Psoas muscle (tissue), 8 donors: ENCODE data around the gene RGS3. TPM values are rescaled to one million over a fixed set of nuclear protein-coding genes. Genes with fewer than 3 reads are reported as not detected.

Experiments
- ATAC-seq, 4 donors: fragments of 200-7000 bp; cut with Tn5 transposase; one replicate each; pipeline ENCODE4 v1.9.1; 2020; ENCODE audit warnings: moderate library complexity in 3 of 4, mild to moderate bottlenecking in 2 of 4
- DNase-seq, 2 donors: peaks; one replicate each; pipeline ENCODE4 v3.0.0-alpha.2; 2020
- H3K27ac ChIP-seq: fragments of 200-600 bp; one replicate; pipeline ENCODE4 v1.8.0; 2022
- H3K27me3 ChIP-seq, 3 donors: fragments of 200-600 bp in 1 of 3; one replicate each; pipeline versions ENCODE4 v1.6.1 to v1.8.0; 2013 to 2022; ENCODE audit warnings: low read length in 2 of 3, mild to moderate bottlenecking in 2 of 3, moderate library complexity in 1 of 3; ENCODE audit not compliant: insufficient read depth in 3 of 3
- H3K36me3 ChIP-seq, 2 donors: fragments of 200-600 bp in 1 of 2; one replicate each; pipeline versions ENCODE4 v1.6.1 to v1.8.0; 2013 to 2022; ENCODE audit warnings: low read depth in 1 of 2, mild to moderate bottlenecking in 1 of 2, moderate library complexity in 1 of 2; ENCODE audit not compliant: insufficient read depth in 1 of 2
- H3K4me1 ChIP-seq: fragments of 200-600 bp; one replicate; pipeline ENCODE4 v1.8.0; 2022
- H3K4me3 ChIP-seq: fragments of 200-600 bp; one replicate; pipeline ENCODE4 v1.8.0; 2022; ENCODE audit warnings: mild to moderate bottlenecking
- H3K9me3 ChIP-seq: fragments of 200-600 bp; one replicate; pipeline ENCODE4 v1.8.0; 2022
- WGBS, 3 donors: extraction: QIAGEN DNeasy Blood & Tissue Kit; methylation state at CpG; one replicate each; pipeline versions ENCODE4 v1.1.6 to v1.1.7; 2013; 5-methylcytosine and 5-hydroxymethylcytosine counted together
- intact Hi-C, 2 donors: fragments of 100-400 bp; cut with DNase I; formaldehyde crosslinking; loops; one replicate each; pipeline versions ENCODE4 v1.11.0 to v1.14.2; 2022
- polyA plus RNA-seq, 3 donors: library from polyadenylated mRNA; stranded (reverse); fragments of 200-250 nt; gene quantifications; one replicate each; pipeline ENCODE4 v1.2.3, GENCODE V29; 2013
- total RNA-seq, 4 donors: library from RNA; stranded (reverse); fragmentation: NEBNext Ultra II Directional in 2 of 4; extraction: Animal tissue kit (Norgen Biotek cat#: 25700) in 2 of 4; gene quantifications; one replicate each; pipeline versions ENCODE4 v1.2.1 to v1.2.4, GENCODE V29; 2021 to 2023
- TF ChIP-seq, protein P1 (sequence below): fragments of 200-600 bp; IDR thresholded peaks from one replicate; pipeline ENCODE4 v1.8.0; 2022; ENCODE audit warnings: antibody characterized with exemption
- donor health status: healthy with polysubstance abuse.
- donor health status: DM: no; HTN: no; CAD: no; lungs with moderate emphysema.
- donor health status: Bipolar disorder and iron deficiency.
- donor health status: healthy.
- donor health status: DM: yes; HTN: yes; CAD: no.
- donor health status: DM: no; HTN: no; CAD: no.
- donor health status: DM: no; HTN: no; CAD: no.
- donor health status: DM: yes; HTN: yes; CAD: no.

Gene RGS3
- total and polyA plus RNA-seq, 7 donors = 7.1 to 38.1 (median 14.6) TPM

GRCh38 chr9:113580041-113580953 is 116.8 kb downstream of the RGS3 start:
- no peak overlapping the region for H3K4me3 ChIP-seq
- H3K36me3 ChIP-seq = peaks cover 0 to 15% of the 10 kb centered on the region in 2 donors
- TF ChIP-seq, protein P1, sequence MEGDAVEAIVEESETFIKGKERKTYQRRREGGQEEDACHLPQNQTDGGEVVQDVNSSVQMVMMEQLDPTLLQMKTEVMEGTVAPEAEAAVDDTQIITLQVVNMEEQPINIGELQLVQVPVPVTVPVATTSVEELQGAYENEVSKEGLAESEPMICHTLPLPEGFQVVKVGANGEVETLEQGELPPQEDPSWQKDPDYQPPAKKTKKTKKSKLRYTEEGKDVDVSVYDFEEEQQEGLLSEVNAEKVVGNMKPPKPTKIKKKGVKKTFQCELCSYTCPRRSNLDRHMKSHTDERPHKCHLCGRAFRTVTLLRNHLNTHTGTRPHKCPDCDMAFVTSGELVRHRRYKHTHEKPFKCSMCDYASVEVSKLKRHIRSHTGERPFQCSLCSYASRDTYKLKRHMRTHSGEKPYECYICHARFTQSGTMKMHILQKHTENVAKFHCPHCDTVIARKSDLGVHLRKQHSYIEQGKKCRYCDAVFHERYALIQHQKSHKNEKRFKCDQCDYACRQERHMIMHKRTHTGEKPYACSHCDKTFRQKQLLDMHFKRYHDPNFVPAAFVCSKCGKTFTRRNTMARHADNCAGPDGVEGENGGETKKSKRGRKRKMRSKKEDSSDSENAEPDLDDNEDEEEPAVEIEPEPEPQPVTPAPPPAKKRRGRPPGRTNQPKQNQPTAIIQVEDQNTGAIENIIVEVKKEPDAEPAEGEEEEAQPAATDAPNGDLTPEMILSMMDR = no peak
- 50 to 66% (median 53%) methylated on average over 11 to 12 of the region's 12 CpGs for WGBS, 3 donors
- H3K9me3 ChIP-seq = no peaks in the 10 kb centered on the region
- H3K4me1 ChIP-seq = peaks cover 50% of the 10 kb centered on the region
- peak overlapping the region; percentile 69 for H3K27ac ChIP-seq
- no peaks in the 10 kb centered on the region for H3K27me3 ChIP-seq
- DNase-seq (peak; percentile 77 to 80), ATAC-seq (peak; percentile 27 to 59 (median 38))
- intact Hi-C loops = no loop called here

- intact Hi-C loops = no loop called here
- ATAC-seq = peak in 2 of 4 donors; percentile 11
- Histone ChIP-seq H3K9me3 (no peaks in the 10 kb centered on the region), H3K4me1 (peaks cover 45% of the 10 kb centered on the region), H3K27ac (peak overlapping the region; percentile 69), H3K36me3 (peaks cover 0 to 15% of the 10 kb centered on the region in 2 donors), H3K27me3 (no peaks in the 10 kb centered on the region), H3K4me3 (no peak overlapping the region)
- WGBS, 3 donors = 54 to 59% (median 55%) methylated on average over 4 of the region's 4 CpGs
- no peak for DNase-seq
- TF ChIP-seq, protein P1 = no peak
Observed at GRCh38 chr9:113580954-113581311, 117.4 kb downstream of the RGS3 start.

DNA sequence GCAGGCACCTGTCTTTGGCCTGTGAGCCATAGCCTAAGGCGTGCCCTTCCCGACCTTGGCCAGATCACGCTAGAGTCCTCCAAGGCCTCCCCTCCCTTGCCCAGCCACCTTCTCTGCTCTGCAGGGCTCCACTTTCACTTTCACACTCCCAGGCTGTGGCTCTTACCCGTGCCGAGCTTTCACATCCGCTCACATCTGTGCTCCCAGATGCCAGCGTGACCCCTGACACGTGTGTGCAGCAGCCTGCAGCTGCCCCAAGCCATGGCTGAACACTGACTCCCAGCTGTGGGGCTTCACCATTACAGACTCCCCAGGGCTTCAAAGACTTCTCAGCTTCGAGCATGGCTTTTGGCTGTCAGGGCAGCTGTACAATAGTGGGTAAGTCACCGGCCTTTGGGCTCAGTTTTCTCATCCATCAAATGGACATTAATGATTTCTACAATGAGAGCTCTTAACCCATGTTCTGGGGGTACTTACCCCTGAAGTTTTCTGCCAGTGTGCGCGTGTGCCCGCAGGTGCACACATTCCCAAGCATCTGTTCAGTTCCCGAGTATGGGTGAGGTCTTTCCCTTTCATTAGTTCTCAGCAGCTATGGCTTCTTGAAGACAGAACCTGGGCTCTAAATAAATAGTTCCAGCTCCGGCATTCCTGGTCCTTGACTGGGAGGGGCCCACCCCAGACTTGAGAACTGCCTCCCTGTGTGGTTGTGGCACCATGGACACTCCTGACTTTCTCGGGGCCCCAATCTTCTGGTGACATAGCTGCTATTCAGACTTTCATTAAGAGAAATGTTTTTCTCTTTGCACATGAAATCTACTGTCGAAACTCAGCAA is 118.6 kb downstream of the RGS3 start:
- DNase-seq = peak; percentile 73 to 86
- ATAC-seq = peak; percentile 69 to 81 (median 76)
- peaks cover 45% of the 10 kb centered on the region for H3K4me1 ChIP-seq
- H3K27me3 ChIP-seq = no peaks in the 10 kb centered on the region
- peak overlapping the region; percentile 5 for H3K4me3 ChIP-seq
- TF ChIP-seq, protein P1 = peak; percentile 19
- no peaks in the 10 kb centered on the region for H3K9me3 ChIP-seq
- H3K27ac ChIP-seq = peak overlapping the region; percentile 69
- intact Hi-C loops = no loop called here
- peaks cover 0 to 15% of the 10 kb centered on the region in 2 donors for H3K36me3 ChIP-seq
- 45 to 59% (median 47%) methylated on average over 15 to 17 of the region's 17 CpGs for WGBS, 3 donors

DNA sequence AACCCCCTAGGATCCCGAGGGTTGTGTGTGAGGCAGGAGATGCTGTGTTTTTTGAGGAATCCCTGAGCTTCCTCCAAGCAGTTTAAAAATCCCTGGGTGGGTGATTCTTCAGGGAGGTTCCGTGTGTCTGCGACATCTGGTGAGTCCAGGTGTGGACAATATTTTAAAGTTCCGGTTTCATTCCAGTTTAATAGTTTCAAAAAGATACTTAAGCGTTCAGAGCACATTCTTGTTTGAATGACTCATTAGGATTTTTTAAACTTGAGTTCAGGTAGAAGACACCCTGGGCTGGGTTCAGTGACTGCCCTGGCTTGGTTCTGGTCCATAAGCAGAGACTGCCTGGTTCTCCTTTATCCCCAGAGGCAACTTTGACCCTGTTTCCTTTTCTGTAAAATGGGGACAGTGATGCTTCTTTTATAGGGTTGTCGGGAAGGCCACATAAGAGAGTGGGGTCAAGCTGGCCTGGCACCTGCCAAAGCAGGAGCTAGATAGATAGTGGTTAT is 119.2 kb downstream of the RGS3 start:
- WGBS, 3 donors = 85 to 91% (median 88%) methylated on average over 6 of the region's 6 CpGs
- Histone ChIP-seq H3K4me3 (no peak overlapping the region), H3K36me3 (peaks cover 0 to 15% of the 10 kb centered on the region in 2 donors), H3K4me1 (peaks cover 45% of the 10 kb centered on the region), H3K27me3 (no peaks in the 10 kb centered on the region), H3K27ac (no peak overlapping the region), H3K9me3 (no peaks in the 10 kb centered on the region)
- TF ChIP-seq, protein P1 = no peak
- no peak for DNase-seq
- no peak for ATAC-seq
- intact Hi-C loops = no loop called here
